ENCODE measurements around the gene NTPCR.
A peak's percentile ranks its signal among the peaks of the same experiment; 100 is the strongest.
"Not testable (repeated sequence)": the region's sequence is repeated elsewhere in the genome, so short reads cannot be mapped to it uniquely, and the experiment has no call there.

The NTPCR gene

GRCh38 chr1:232911027-232911599, 39.3 kb upstream of the NTPCR start:
- Histone ChIP-seq H3K9me3 (ENCODE audit: control insufficient read depth, insufficient read depth, low read length) (no peaks in the 10 kb centered on the region), H3K4me1 (ENCODE audit: control insufficient read depth, insufficient read depth, low read length) (peaks cover 16% of the 10 kb centered on the region), H3K4me3 (ENCODE audit: low read depth, low read length) (0 out of 2 replicates have a peak overlapping the region, but pooled peaks have one; percentile 3), H3K36me3 (ENCODE audit: control insufficient read depth, insufficient read depth, low read length) (no peaks in the 10 kb centered on the region), H3K27me3 (ENCODE audit: control insufficient read depth, insufficient read depth, low read length) (no peaks in the 10 kb centered on the region), H3K9ac (ENCODE audit: low read depth, low read length) (no peak overlapping the region), H3K27ac (ENCODE audit: low read depth, low read length) (no peak overlapping the region)

GRCh38 chr1:232912845-232913580, 37.4 kb upstream of the NTPCR start:
- Histone ChIP-seq H3K36me3 (ENCODE audit: control insufficient read depth, insufficient read depth, low read length) (no peaks in the 10 kb centered on the region), H3K9ac (ENCODE audit: low read depth, low read length) (no peak overlapping the region), H3K4me1 (ENCODE audit: control insufficient read depth, insufficient read depth, low read length) (peaks cover 16% of the 10 kb centered on the region), H3K4me3 (ENCODE audit: low read depth, low read length) (no peak overlapping the region), H3K27me3 (ENCODE audit: control insufficient read depth, insufficient read depth, low read length) (no peaks in the 10 kb centered on the region), H3K9me3 (ENCODE audit: control insufficient read depth, insufficient read depth, low read length) (no peaks in the 10 kb centered on the region), H3K27ac (ENCODE audit: low read depth, low read length) (no peak overlapping the region)

DNA sequence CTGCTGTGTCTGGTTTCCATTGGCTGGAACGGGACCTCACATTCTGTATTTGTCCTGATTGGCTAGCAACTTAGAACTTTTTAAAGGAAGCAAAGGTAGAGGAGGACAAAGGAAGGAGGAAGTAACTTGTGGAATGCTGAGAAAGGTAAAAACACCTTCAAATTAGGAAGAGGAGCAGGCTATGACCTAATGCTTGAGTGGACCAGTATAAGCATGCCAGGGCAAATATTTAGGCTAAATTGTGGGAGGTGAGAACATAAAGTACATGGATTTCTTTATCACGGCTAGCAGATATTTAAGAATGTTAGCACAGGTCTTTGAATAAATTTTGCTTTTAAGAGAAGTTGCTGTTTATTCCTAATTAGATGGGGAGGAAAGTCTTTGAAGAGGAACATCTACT, 36.1 kb upstream of the NTPCR start:
- not testable (repeated sequence) for H3K36me3 ChIP-seq (ENCODE audit: control insufficient read depth, insufficient read depth, low read length); H3K9me3 ChIP-seq (ENCODE audit: control insufficient read depth, insufficient read depth, low read length); H3K27me3 ChIP-seq (ENCODE audit: control insufficient read depth, insufficient read depth, low read length); H3K27ac ChIP-seq (ENCODE audit: low read depth, low read length); H3K9ac ChIP-seq (ENCODE audit: low read depth, low read length); H3K4me3 ChIP-seq (ENCODE audit: low read depth, low read length)
- peaks cover 16% of the 10 kb centered on the region for H3K4me1 ChIP-seq (ENCODE audit: control insufficient read depth, insufficient read depth, low read length)

DNA sequence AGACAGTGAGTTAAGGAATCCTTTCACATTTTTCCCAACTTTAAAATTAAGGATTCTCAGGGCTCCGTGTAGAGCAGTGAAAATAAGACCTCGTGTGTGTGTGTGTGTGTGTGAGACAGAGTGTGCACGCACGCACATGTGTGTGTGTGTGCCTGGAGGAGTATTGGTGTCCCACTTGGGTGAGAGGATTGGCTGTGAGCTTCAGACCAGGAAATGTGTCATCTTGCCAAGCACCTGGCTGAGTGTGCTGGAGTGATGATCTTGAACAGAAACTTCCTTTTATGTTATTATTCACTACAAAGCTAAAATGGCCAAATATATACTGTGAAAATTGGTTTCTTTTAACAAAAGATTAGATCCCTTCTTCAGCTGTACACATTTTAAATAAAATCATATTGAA, 35.2 kb upstream of the NTPCR start:
- no peak overlapping the region for H3K27ac ChIP-seq (ENCODE audit: low read depth, low read length)
- H3K36me3 ChIP-seq (ENCODE audit: control insufficient read depth, insufficient read depth, low read length) = no peaks in the 10 kb centered on the region
- H3K4me1 ChIP-seq (ENCODE audit: control insufficient read depth, insufficient read depth, low read length) = peaks cover 14% of the 10 kb centered on the region
- H3K4me3 ChIP-seq (ENCODE audit: low read depth, low read length) = no peak overlapping the region
- H3K27me3 ChIP-seq (ENCODE audit: control insufficient read depth, insufficient read depth, low read length) = no peaks in the 10 kb centered on the region
- H3K9ac ChIP-seq (ENCODE audit: low read depth, low read length) = no peak overlapping the region
- no peaks in the 10 kb centered on the region for H3K9me3 ChIP-seq (ENCODE audit: control insufficient read depth, insufficient read depth, low read length)

DNA sequence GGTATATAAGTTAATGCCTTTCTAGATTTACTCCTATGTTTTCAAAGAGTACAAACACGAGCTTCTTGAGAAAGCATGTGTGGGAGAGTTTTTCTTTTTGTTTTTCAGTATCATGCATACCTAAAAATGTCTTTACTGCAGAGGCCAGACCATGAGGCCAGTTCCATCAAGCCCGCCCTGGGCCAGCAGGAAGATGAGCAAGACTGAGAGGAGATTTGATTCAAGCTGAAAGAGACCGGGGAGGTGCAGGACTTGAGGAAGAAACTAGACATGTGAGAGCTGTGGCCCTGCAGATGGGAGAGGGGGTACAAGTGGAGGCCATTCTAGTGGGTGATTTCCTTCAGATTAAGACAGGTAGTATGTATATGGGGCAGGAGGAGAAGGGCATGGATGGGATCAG, 33.4 kb upstream of the NTPCR start:
- Histone ChIP-seq H3K9ac (ENCODE audit: low read depth, low read length) (no peak overlapping the region), H3K27me3 (ENCODE audit: control insufficient read depth, insufficient read depth, low read length) (no peaks in the 10 kb centered on the region), H3K36me3 (ENCODE audit: control insufficient read depth, insufficient read depth, low read length) (no peaks in the 10 kb centered on the region), H3K4me1 (ENCODE audit: control insufficient read depth, insufficient read depth, low read length) (no peaks in the 10 kb centered on the region), H3K27ac (ENCODE audit: low read depth, low read length) (no peak overlapping the region), H3K9me3 (ENCODE audit: control insufficient read depth, insufficient read depth, low read length) (no peaks in the 10 kb centered on the region), H3K4me3 (ENCODE audit: low read depth, low read length) (no peak overlapping the region)

DNA sequence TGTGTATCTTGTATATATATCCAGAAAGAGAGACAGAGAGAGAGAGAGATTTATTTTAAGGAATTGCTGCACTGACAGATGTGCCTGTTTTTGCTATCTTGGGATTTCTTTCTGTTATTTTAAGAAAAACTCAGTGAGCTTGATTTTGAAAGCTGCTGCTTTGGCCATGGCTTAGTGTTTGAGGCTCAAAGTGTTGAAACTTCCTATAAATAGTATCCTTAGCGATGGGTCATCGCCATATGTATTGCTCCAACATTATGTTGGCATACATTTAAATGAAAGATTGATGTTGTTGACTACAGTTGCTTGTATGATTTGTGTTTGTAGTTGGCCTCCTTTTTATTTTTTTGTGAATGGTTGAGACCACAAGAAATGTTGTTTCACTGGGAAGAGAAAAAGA, 29.0 kb upstream of the NTPCR start:
- H3K27ac ChIP-seq (ENCODE audit: low read depth, low read length) = no peak overlapping the region
- H3K27me3 ChIP-seq (ENCODE audit: control insufficient read depth, insufficient read depth, low read length) = no peaks in the 10 kb centered on the region
- no peak overlapping the region for H3K4me3 ChIP-seq (ENCODE audit: low read depth, low read length)
- H3K9me3 ChIP-seq (ENCODE audit: control insufficient read depth, insufficient read depth, low read length) = no peaks in the 10 kb centered on the region
- no peaks in the 10 kb centered on the region for H3K4me1 ChIP-seq (ENCODE audit: control insufficient read depth, insufficient read depth, low read length)
- no peaks in the 10 kb centered on the region for H3K36me3 ChIP-seq (ENCODE audit: control insufficient read depth, insufficient read depth, low read length)
- no peak overlapping the region for H3K9ac ChIP-seq (ENCODE audit: low read depth, low read length)

DNA sequence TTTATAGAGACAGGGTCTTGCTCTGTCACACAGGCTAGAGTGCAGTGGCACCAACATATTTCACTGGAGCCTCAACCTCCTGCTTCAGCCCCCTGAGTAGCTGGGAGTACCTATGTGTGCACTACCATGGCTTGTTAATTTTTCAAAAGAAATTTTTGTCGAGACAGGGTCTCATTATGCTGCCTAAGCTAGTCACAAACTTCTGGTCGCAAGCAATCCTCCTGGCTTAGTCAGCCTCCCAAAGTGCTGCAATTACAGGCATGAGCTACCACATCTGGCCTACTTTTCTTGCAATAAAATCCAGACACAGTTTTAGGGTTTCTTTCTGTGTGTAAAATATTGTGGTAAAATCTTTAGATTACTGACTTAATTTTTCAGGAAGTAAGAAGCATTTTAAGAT, 27.9 kb upstream of the NTPCR start:
- H3K4me1 ChIP-seq (ENCODE audit: control insufficient read depth, insufficient read depth, low read length) = no peaks in the 10 kb centered on the region
- H3K9ac ChIP-seq (ENCODE audit: low read depth, low read length) = no peak overlapping the region
- 0 out of 2 replicates have a peak, but pooled peaks cover 3% of the 10 kb centered on the region for H3K9me3 ChIP-seq (ENCODE audit: control insufficient read depth, insufficient read depth, low read length)
- no peaks in the 10 kb centered on the region for H3K27me3 ChIP-seq (ENCODE audit: control insufficient read depth, insufficient read depth, low read length)
- H3K4me3 ChIP-seq (ENCODE audit: low read depth, low read length) = no peak overlapping the region
- H3K36me3 ChIP-seq (ENCODE audit: control insufficient read depth, insufficient read depth, low read length) = no peaks in the 10 kb centered on the region
- H3K27ac ChIP-seq (ENCODE audit: low read depth, low read length) = no peak overlapping the region

- Histone ChIP-seq H3K36me3 (ENCODE audit: control insufficient read depth, insufficient read depth, low read length) (no peaks in the 10 kb centered on the region), H3K9me3 (ENCODE audit: control insufficient read depth, insufficient read depth, low read length) (0 out of 2 replicates have a peak, but pooled peaks cover 3% of the 10 kb centered on the region), H3K4me3 (ENCODE audit: low read depth, low read length) (no peak overlapping the region), H3K27ac (ENCODE audit: low read depth, low read length) (no peak overlapping the region), H3K9ac (ENCODE audit: low read depth, low read length) (no peak overlapping the region), H3K4me1 (ENCODE audit: control insufficient read depth, insufficient read depth, low read length) (no peaks in the 10 kb centered on the region), H3K27me3 (ENCODE audit: control insufficient read depth, insufficient read depth, low read length) (no peaks in the 10 kb centered on the region)
These were observed 26.5 kb upstream of the NTPCR start for GRCh38 chr1:232923739-232924386.

DNA sequence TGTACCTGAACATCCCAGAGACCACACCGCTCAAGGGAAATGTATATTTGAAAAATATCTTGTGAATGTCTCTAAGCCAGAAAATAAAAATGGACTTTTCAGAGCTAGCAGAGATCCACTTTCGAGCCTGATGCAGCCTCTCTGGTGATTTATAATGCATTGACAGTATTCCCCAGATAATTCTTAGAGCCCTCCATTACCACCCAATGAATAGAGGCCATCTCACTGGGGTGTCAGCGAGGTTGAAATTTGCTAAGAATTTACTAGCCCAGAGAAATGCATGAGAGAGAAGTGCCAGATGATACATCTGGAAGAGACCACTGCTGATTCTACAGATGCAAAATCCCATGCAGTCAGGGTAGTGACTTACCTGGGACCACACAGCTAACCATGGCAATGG, 25.5 kb upstream of the NTPCR start:
- Histone ChIP-seq H3K36me3 (ENCODE audit: control insufficient read depth, insufficient read depth, low read length) (no peaks in the 10 kb centered on the region), H3K4me1 (ENCODE audit: control insufficient read depth, insufficient read depth, low read length) (no peaks in the 10 kb centered on the region), H3K27ac (ENCODE audit: low read depth, low read length) (no peak overlapping the region), H3K4me3 (ENCODE audit: low read depth, low read length) (no peak overlapping the region), H3K9ac (ENCODE audit: low read depth, low read length) (no peak overlapping the region), H3K9me3 (ENCODE audit: control insufficient read depth, insufficient read depth, low read length) (0 out of 2 replicates have a peak, but pooled peaks cover 3% of the 10 kb centered on the region), H3K27me3 (ENCODE audit: control insufficient read depth, insufficient read depth, low read length) (no peaks in the 10 kb centered on the region)

GRCh38 chr1:232925421-232926220, 24.8 kb upstream of the NTPCR start:
- Histone ChIP-seq H3K9me3 (ENCODE audit: control insufficient read depth, insufficient read depth, low read length) (0 out of 2 replicates have a peak, but pooled peaks cover 3% of the 10 kb centered on the region), H3K4me3 (ENCODE audit: low read depth, low read length) (no peak overlapping the region), H3K36me3 (ENCODE audit: control insufficient read depth, insufficient read depth, low read length) (no peaks in the 10 kb centered on the region), H3K9ac (ENCODE audit: low read depth, low read length) (no peak overlapping the region), H3K27ac (ENCODE audit: low read depth, low read length) (no peak overlapping the region), H3K27me3 (ENCODE audit: control insufficient read depth, insufficient read depth, low read length) (no peaks in the 10 kb centered on the region), H3K4me1 (ENCODE audit: control insufficient read depth, insufficient read depth, low read length) (no peaks in the 10 kb centered on the region)
